CMK (cell line): ENCODE measurements around the gene HSD17B3.
"Not testable (repeated sequence)": the region's sequence is repeated elsewhere in the genome, so short reads cannot be mapped to it uniquely, and the experiment has no call there.

Experiments
- DNase-seq: peaks from one replicate; pipeline ENCODE4 v3.0.0-alpha.2; 2010; ENCODE audit warnings: low read depth

Gene HSD17B3

GRCh38 chr9:96236337-96236736 is 65.6 kb downstream of the HSD17B3 start:
- DNase-seq, result not testable (repeated sequence)

- DNase-seq, result no peak
These were observed 69.3 kb downstream of the HSD17B3 start for GRCh38 chr9:96232539-96233241.

GRCh38 chr9:96232164-96232538 is 69.8 kb downstream of the HSD17B3 start:
- no peak for DNase-seq

GRCh38 chr9:96230002-96230401 is 72.0 kb downstream of the HSD17B3 start:
- no peak for DNase-seq

GRCh38 chr9:96222132-96222531 is 79.8 kb downstream of the HSD17B3 start:
- no peak for DNase-seq

- no peak for DNase-seq
These were observed 82.1 kb downstream of the HSD17B3 start for GRCh38 chr9:96219900-96220257.

GRCh38 chr9:96219026-96219899 is 82.7 kb downstream of the HSD17B3 start:
- DNase-seq, result no peak

- peak; percentile 15 for DNase-seq
These were observed 84.0 kb downstream of the HSD17B3 start for GRCh38 chr9:96217754-96218693.

GRCh38 chr9:96217294-96217707 is 84.7 kb downstream of the HSD17B3 start:
- DNase-seq, result no peak

GRCh38 chr9:96216583-96216982 is 85.4 kb downstream of the HSD17B3 start:
- DNase-seq, result no peak

GRCh38 chr9:96215841-96216240 is 86.1 kb downstream of the HSD17B3 start:
- no peak for DNase-seq

- no peak for DNase-seq
These were observed 87.3 kb downstream of the HSD17B3 start for GRCh38 chr9:96214635-96215034.

- DNase-seq, result no peak
These were observed 92.3 kb downstream of the HSD17B3 start for GRCh38 chr9:96209407-96210271.

- DNase-seq, result no peak
These were observed 95.7 kb downstream of the HSD17B3 start for GRCh38 chr9:96206156-96206751.

GRCh38 chr9:96204853-96205252 is 97.1 kb downstream of the HSD17B3 start:
- no peak for DNase-seq

- DNase-seq, result no peak
These were observed 98.0 kb downstream of the HSD17B3 start for GRCh38 chr9:96203867-96204501.

GRCh38 chr9:96202971-96203780 is 98.8 kb downstream of the HSD17B3 start:
- no peak for DNase-seq

GRCh38 chr9:96201140-96201539 is 100.8 kb downstream of the HSD17B3 start:
- DNase-seq, result no peak

GRCh38 chr9:96199006-96199405 is 103.0 kb downstream of the HSD17B3 start:
- DNase-seq, result no peak

- DNase-seq, result no peak
These were observed 106.4 kb downstream of the HSD17B3 start for GRCh38 chr9:96195541-96195940.
